NB4 (cell line): ENCODE results near the gene UBXN10.

Experiments used
- DNase-seq: peaks from one replicate; pipeline ENCODE4 v3.0.0; 2010; ENCODE audit warnings: low read depth
- H3K4me3 ChIP-seq: one replicate; pipeline ENCODE4 v1.5.1; 2011; ENCODE audit warnings: mild to moderate bottlenecking, low read depth, low read length, moderate library complexity
- CTCF ChIP-seq: IDR thresholded peaks from one replicate; pipeline ENCODE4 v1.5.1; 2012; ENCODE audit warnings: low read depth, low read length
- MAX ChIP-seq: IDR thresholded peaks from 2 replicates; pipeline ENCODE4 v1.6.1; 2011; ENCODE audit warnings: low read depth, low read length
- MYC ChIP-seq: IDR thresholded peaks from 2 replicates; pipeline ENCODE4 v1.6.1; 2011; ENCODE audit warnings: low read depth, low read length
- POLR2A ChIP-seq: IDR thresholded peaks from 2 replicates; pipeline ENCODE4 v1.6.1; 2011; ENCODE audit warnings: mild to moderate bottlenecking; ENCODE audit not compliant: insufficient read length; ENCODE audit errors: extremely low read depth

UBXN10 gene

GRCh38 chr1:20199840-20200239 is 13.9 kb downstream of the UBXN10 start:
- no peak overlapping the region for H3K4me3 ChIP-seq
- DNase-seq: no peak
- no peak for TF ChIP-seq MYC
- TF ChIP-seq MAX: no peak
- TF ChIP-seq POLR2A: no peak
- TF ChIP-seq CTCF: no peak

- no peak for TF ChIP-seq CTCF
- TF ChIP-seq POLR2A: no peak
- peak; percentile 21 for DNase-seq
- H3K4me3 ChIP-seq: no peak overlapping the region
Measured at GRCh38 chr1:20200966-20201365, 15.1 kb downstream of the UBXN10 start.

- TF ChIP-seq MAX (no peak), CTCF (no peak), MYC (no peak)
- DNase-seq: no peak
Measured at GRCh38 chr1:20202166-20202565, 16.3 kb downstream of the UBXN10 start.

GRCh38 chr1:20207546-20207945 is 21.6 kb downstream of the UBXN10 start:
- no peak overlapping the region for H3K4me3 ChIP-seq
- no peak for DNase-seq
- TF ChIP-seq POLR2A (no peak), MYC (no peak), CTCF (no peak), MAX (no peak)

More at GRCh38 chr1:20202166-20202565, 16.3 kb downstream of the UBXN10 start:
- no peak overlapping the region for H3K4me3 ChIP-seq

- no peak overlapping the region for H3K4me3 ChIP-seq
- TF ChIP-seq MAX: no peak
- no peak for TF ChIP-seq MYC
- no peak for TF ChIP-seq CTCF
- TF ChIP-seq POLR2A: no peak
- DNase-seq: no peak
Measured at GRCh38 chr1:20209471-20209870, 23.6 kb downstream of the UBXN10 start.

- H3K4me3 ChIP-seq: no peak overlapping the region
- TF ChIP-seq MYC: no peak
- no peak for TF ChIP-seq POLR2A
- no peak for TF ChIP-seq CTCF
- TF ChIP-seq MAX: no peak
- no peak for DNase-seq
Measured at GRCh38 chr1:20210736-20211460, 25.0 kb downstream of the UBXN10 start.
